ENCODE results near the gene CFAP46. TPM values are rescaled to one million over a fixed set of nuclear protein-coding genes. Genes with fewer than 3 reads are reported as not detected.
"Not testable (repeated sequence)": the region's sequence is repeated elsewhere in the genome, so short reads cannot be mapped to it uniquely, and the experiment has no call there.

The CFAP46 gene
- polyA plus RNA-seq, 2 donors = 0.40 to 0.73 TPM

GRCh38 chr10:132923384-132923783 is 19.0 kb downstream of the CFAP46 start:
- not testable (repeated sequence) for H3K27me3 ChIP-seq (ENCODE audit: control insufficient read depth in 1 of 2, insufficient read depth in 2 of 2, low read length in 2 of 2); H3K9me3 ChIP-seq (ENCODE audit: control insufficient read depth in 2 of 2, insufficient read depth in 1 of 2, low read depth in 1 of 2, low read length in 1 of 2); H3K4me1 ChIP-seq (ENCODE audit: control insufficient read depth in 2 of 2, insufficient read depth in 2 of 2, low read length in 1 of 2); H3K36me3 ChIP-seq (ENCODE audit: control insufficient read depth in 2 of 2, insufficient read depth in 2 of 2, low read length in 1 of 2); H3K27ac ChIP-seq (ENCODE audit: low read depth in 2 of 2, low read length in 1 of 2); H3K4me3 ChIP-seq (ENCODE audit: low read depth in 1 of 2, low read length in 2 of 2)
- WGBS, 2 donors = 72 to 78% methylated on average over 7 of the region's 7 CpGs

DNA sequence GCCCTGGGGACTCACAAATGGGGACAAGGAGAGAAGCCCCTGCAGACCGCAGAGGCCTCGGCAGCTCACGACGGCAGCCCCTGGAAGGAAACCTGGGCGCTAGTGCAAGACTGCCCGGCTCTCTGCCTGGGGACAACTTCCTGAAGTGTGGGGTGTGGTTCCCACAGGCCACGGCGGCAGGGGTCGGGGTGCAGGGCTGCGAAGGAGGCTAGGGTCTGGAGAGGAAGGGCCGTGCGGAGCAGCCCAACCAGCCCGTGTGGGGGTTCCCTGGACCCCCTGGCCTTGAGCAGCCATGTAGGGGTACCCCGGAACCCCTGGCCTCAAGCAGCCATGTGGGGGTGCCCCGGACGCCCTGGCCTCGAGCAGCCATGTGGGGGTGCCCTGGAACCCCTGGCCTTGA is 19.5 kb downstream of the CFAP46 start:
- Histone ChIP-seq H3K9me3 (ENCODE audit: control insufficient read depth in 2 of 2, insufficient read depth in 1 of 2, low read depth in 1 of 2, low read length in 1 of 2) (no peaks in the 10 kb centered on the region), H3K4me1 (ENCODE audit: control insufficient read depth in 2 of 2, insufficient read depth in 2 of 2, low read length in 1 of 2) (peaks cover 0 to 3% of the 10 kb centered on the region in 2 donors), H3K27me3 (ENCODE audit: control insufficient read depth in 1 of 2, insufficient read depth in 2 of 2, low read length in 2 of 2) (no peaks in the 10 kb centered on the region), H3K36me3 (ENCODE audit: control insufficient read depth in 2 of 2, insufficient read depth in 2 of 2, low read length in 1 of 2) (no peaks in the 10 kb centered on the region), H3K4me3 (ENCODE audit: low read depth in 1 of 2, low read length in 2 of 2) (no peak overlapping the region), H3K27ac (ENCODE audit: low read depth in 2 of 2, low read length in 1 of 2) (no peak overlapping the region)
- 75 to 77% methylated on average over 14 to 17 of the region's 17 CpGs for WGBS, 2 donors

GRCh38 chr10:132921818-132922807 is 20.3 kb downstream of the CFAP46 start:
- H3K4me3 ChIP-seq (ENCODE audit: low read depth in 1 of 2, low read length in 2 of 2) = no peak overlapping the region
- H3K27ac ChIP-seq (ENCODE audit: low read depth in 2 of 2, low read length in 1 of 2) = no peak overlapping the region
- H3K27me3 ChIP-seq (ENCODE audit: control insufficient read depth in 1 of 2, insufficient read depth in 2 of 2, low read length in 2 of 2) = no peaks in the 10 kb centered on the region
- no peaks in the 10 kb centered on the region for H3K9me3 ChIP-seq (ENCODE audit: control insufficient read depth in 2 of 2, insufficient read depth in 1 of 2, low read depth in 1 of 2, low read length in 1 of 2)
- peaks cover 0 to 3% of the 10 kb centered on the region in 2 donors for H3K4me1 ChIP-seq (ENCODE audit: control insufficient read depth in 2 of 2, insufficient read depth in 2 of 2, low read length in 1 of 2)
- H3K36me3 ChIP-seq (ENCODE audit: control insufficient read depth in 2 of 2, insufficient read depth in 2 of 2, low read length in 1 of 2) = no peaks in the 10 kb centered on the region
- 86 to 89% methylated on average over 52 of the region's 52 CpGs for WGBS, 2 donors

- H3K27ac ChIP-seq (ENCODE audit: low read depth in 2 of 2, low read length in 1 of 2) = no peak overlapping the region
- no peaks in the 10 kb centered on the region for H3K27me3 ChIP-seq (ENCODE audit: control insufficient read depth in 1 of 2, insufficient read depth in 2 of 2, low read length in 2 of 2)
- H3K9me3 ChIP-seq (ENCODE audit: control insufficient read depth in 2 of 2, insufficient read depth in 1 of 2, low read depth in 1 of 2, low read length in 1 of 2) = no peaks in the 10 kb centered on the region
- H3K36me3 ChIP-seq (ENCODE audit: control insufficient read depth in 2 of 2, insufficient read depth in 2 of 2, low read length in 1 of 2) = no peaks in the 10 kb centered on the region
- peaks cover 0 to 3% of the 10 kb centered on the region in 2 donors for H3K4me1 ChIP-seq (ENCODE audit: control insufficient read depth in 2 of 2, insufficient read depth in 2 of 2, low read length in 1 of 2)
- WGBS, 2 donors = 81 to 85% methylated on average over 18 of the region's 18 CpGs
- H3K4me3 ChIP-seq (ENCODE audit: low read depth in 1 of 2, low read length in 2 of 2) = no peak overlapping the region
Observed at GRCh38 chr10:132921086-132921485, 21.3 kb downstream of the CFAP46 start.

- no peak overlapping the region for H3K27ac ChIP-seq (ENCODE audit: low read depth in 2 of 2, low read length in 1 of 2)
- H3K27me3 ChIP-seq (ENCODE audit: control insufficient read depth in 1 of 2, insufficient read depth in 2 of 2, low read length in 2 of 2) = no peaks in the 10 kb centered on the region
- peaks cover 0 to 6% of the 10 kb centered on the region in 2 donors for H3K4me1 ChIP-seq (ENCODE audit: control insufficient read depth in 2 of 2, insufficient read depth in 2 of 2, low read length in 1 of 2)
- 77 to 79% methylated on average over 34 to 38 of the region's 38 CpGs for WGBS, 2 donors
- no peak overlapping the region for H3K4me3 ChIP-seq (ENCODE audit: low read depth in 1 of 2, low read length in 2 of 2)
- no peaks in the 10 kb centered on the region for H3K9me3 ChIP-seq (ENCODE audit: control insufficient read depth in 2 of 2, insufficient read depth in 1 of 2, low read depth in 1 of 2, low read length in 1 of 2)
- H3K36me3 ChIP-seq (ENCODE audit: control insufficient read depth in 2 of 2, insufficient read depth in 2 of 2, low read length in 1 of 2) = no peaks in the 10 kb centered on the region
Observed at GRCh38 chr10:132920101-132920925, 22.1 kb downstream of the CFAP46 start.

DNA sequence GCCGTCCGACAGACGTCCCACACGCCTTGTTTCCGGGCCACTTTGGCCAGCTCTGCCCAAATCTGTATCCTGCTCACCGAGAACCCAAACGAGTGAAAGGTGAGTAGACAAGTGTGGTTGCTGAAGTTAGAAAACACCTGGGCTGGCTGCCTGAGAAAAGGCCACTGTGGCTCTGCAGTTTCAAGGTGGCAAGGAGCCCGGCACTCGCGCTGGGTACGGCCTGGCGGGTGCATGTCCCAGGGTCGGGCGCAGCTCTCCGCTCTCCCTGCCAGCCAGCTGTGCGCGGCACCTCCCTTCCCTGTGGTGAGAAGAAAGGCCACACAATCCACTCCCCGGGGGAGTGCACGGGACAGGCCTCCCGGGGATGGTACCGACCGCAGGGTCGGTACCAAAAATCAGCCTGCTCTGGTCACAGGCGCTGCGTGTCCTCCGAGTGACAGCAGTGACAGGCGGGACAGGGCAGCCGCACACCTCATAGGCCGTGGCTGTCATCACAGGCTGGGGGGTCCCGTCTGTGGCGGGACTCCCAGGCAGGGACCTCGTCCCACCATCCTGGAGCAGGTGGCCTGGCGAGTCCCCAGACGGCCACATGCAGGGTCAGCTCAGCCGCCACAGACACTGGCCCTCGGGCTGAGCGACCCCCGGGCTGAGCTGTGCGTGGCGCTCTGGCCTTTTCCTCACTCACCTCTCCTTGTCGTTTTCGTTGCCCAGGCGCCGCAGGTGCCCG is 22.8 kb downstream of the CFAP46 start:
- no peaks in the 10 kb centered on the region for H3K36me3 ChIP-seq (ENCODE audit: control insufficient read depth in 2 of 2, insufficient read depth in 2 of 2, low read length in 1 of 2)
- WGBS, 2 donors = 89 to 90% methylated on average over 43 to 45 of the region's 45 CpGs
- H3K27me3 ChIP-seq (ENCODE audit: control insufficient read depth in 1 of 2, insufficient read depth in 2 of 2, low read length in 2 of 2) = no peaks in the 10 kb centered on the region
- H3K9me3 ChIP-seq (ENCODE audit: control insufficient read depth in 2 of 2, insufficient read depth in 1 of 2, low read depth in 1 of 2, low read length in 1 of 2) = no peaks in the 10 kb centered on the region
- no peak overlapping the region for H3K27ac ChIP-seq (ENCODE audit: low read depth in 2 of 2, low read length in 1 of 2)
- no peak overlapping the region for H3K4me3 ChIP-seq (ENCODE audit: low read depth in 1 of 2, low read length in 2 of 2)
- H3K4me1 ChIP-seq (ENCODE audit: control insufficient read depth in 2 of 2, insufficient read depth in 2 of 2, low read length in 1 of 2) = peaks cover 0 to 8% of the 10 kb centered on the region in 2 donors

DNA sequence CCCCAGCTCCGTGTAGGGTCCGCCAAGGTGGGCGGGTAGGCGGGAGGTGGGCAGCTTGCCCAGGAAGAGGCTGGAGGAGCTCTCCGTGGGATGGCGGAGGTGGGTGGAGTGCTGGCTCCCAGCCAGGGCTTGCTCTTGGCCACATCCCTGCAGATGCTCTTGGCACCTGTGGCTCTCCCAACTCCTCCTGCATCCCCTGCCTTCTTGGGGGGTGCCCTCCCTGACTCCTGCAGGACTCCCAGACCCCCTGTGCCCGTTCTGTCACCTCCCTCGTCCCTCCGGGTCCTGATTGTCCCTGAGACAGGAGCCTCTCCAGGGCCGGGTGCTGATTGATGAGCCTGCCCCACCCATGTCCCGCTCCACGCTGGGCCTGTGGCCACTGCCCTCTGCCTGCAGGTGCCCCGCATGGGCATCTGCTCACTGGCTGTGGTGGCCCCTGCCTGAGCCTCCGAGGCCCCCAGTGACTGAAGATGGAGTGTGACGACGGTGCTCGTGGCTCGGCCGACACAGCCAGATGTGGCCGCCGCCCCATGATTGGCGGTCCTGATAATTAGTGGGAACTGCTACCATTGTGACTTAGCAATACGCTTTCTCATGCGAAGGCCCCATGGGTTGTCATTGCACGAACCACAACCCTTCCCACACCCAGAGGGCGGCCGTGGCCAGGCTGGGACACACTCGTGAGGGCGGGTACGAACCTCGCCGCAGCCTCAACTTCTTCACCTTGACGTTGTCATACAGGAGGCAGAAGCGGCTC is 23.6 kb downstream of the CFAP46 start:
- no peaks in the 10 kb centered on the region for H3K9me3 ChIP-seq (ENCODE audit: control insufficient read depth in 2 of 2, insufficient read depth in 1 of 2, low read depth in 1 of 2, low read length in 1 of 2)
- H3K36me3 ChIP-seq (ENCODE audit: control insufficient read depth in 2 of 2, insufficient read depth in 2 of 2, low read length in 1 of 2) = no peaks in the 10 kb centered on the region
- no peak overlapping the region for H3K4me3 ChIP-seq (ENCODE audit: low read depth in 1 of 2, low read length in 2 of 2)
- WGBS, 2 donors = 72 to 74% methylated on average over 34 of the region's 34 CpGs
- no peak overlapping the region for H3K27ac ChIP-seq (ENCODE audit: low read depth in 2 of 2, low read length in 1 of 2)
- H3K4me1 ChIP-seq (ENCODE audit: control insufficient read depth in 2 of 2, insufficient read depth in 2 of 2, low read length in 1 of 2) = peaks cover 0 to 8% of the 10 kb centered on the region in 2 donors
- no peaks in the 10 kb centered on the region for H3K27me3 ChIP-seq (ENCODE audit: control insufficient read depth in 1 of 2, insufficient read depth in 2 of 2, low read length in 2 of 2)

DNA sequence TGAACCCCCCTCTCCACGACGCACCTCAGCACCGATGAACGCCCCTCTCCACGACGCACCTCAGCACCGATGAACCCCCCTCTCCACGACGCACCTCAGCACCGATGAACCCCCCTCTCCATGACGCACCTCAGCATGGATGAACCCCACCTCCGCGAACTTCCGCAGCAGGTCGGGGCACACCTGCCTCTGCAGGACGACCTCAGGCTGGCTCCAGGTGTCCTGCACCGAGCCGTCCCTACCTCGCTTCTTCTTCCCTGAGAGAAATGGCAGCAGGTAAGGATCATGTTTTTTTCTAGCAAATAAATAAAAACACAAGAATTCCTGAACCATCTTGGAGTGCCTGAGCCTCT is 24.1 kb downstream of the CFAP46 start:
- 91 to 94% methylated on average over 19 of the region's 19 CpGs for WGBS, 2 donors
- Histone ChIP-seq H3K27ac (ENCODE audit: low read depth in 2 of 2, low read length in 1 of 2) (no peak overlapping the region), H3K36me3 (ENCODE audit: control insufficient read depth in 2 of 2, insufficient read depth in 2 of 2, low read length in 1 of 2) (no peaks in the 10 kb centered on the region), H3K27me3 (ENCODE audit: control insufficient read depth in 1 of 2, insufficient read depth in 2 of 2, low read length in 2 of 2) (no peaks in the 10 kb centered on the region), H3K4me1 (ENCODE audit: control insufficient read depth in 2 of 2, insufficient read depth in 2 of 2, low read length in 1 of 2) (peaks cover 0 to 10% of the 10 kb centered on the region in 2 donors), H3K9me3 (ENCODE audit: control insufficient read depth in 2 of 2, insufficient read depth in 1 of 2, low read depth in 1 of 2, low read length in 1 of 2) (no peaks in the 10 kb centered on the region), H3K4me3 (ENCODE audit: low read depth in 1 of 2, low read length in 2 of 2) (no peak overlapping the region)
